ENCODE results near the gene BLOC1S5.

DNA sequence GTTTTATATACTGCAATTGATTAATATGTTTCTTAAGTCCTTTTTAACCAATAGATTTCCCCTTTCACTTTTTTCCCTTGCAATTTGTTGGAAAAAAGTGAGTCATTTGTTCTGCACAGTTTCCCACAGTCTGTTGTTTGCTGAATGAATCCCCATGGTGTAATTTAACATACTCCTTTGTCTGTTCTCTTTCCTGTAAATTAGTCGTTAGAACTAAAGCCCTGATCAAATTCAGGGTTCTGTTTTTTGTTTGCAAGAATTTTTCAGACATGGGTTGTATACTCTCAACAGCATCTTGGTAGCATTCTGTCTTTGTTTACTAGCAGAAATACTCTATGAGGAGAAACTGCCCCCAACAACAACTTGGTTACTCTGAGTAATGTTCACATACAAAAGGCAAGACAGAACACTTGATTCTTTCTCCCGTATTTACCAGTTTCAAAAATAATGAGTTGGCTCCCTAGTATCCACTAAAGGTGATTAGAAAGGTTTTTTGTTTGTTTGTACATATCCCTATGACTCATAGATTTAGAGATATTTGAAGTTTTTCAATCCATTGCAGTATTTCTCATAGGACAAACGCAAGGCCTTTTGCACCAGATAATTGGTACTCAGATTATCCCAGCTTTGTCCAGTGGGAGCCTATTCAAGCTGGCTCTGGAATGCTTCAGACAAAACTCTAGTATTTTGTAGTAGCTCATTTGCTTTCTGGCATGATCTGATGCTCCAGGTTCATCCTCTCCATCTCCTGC is 16.5 kb downstream of the BLOC1S5 start:
- no peak for TF ChIP-seq POLR2AphosphoS5 (IDR thresholded peaks at IDR 0.05; ENCODE audit: low read depth, low read length)
- TF ChIP-seq USF2 (IDR thresholded peaks at IDR 0.05; ENCODE audit: borderline replicate concordance, low read depth, low read length): no peak
- no peak for TF ChIP-seq USF1 (IDR thresholded peaks at IDR 0.05; ENCODE audit: borderline replicate concordance, low read depth)
- TF ChIP-seq FOXM1 (IDR thresholded peaks at IDR 0.05; ENCODE audit: low read depth): no peak
- TF ChIP-seq MXI1 (IDR thresholded peaks at IDR 0.05; ENCODE audit: low read depth, low read length): no peak
- no peak for TF ChIP-seq YY1 (IDR thresholded peaks at IDR 0.05; ENCODE audit: low read depth)
- no peak for TF ChIP-seq TAF1 (IDR thresholded peaks at IDR 0.05; ENCODE audit: borderline replicate concordance, low read depth, low read length)
- TF ChIP-seq CTCF (IDR thresholded peaks at IDR 0.05): no peak

Data from SK-N-SH (cell line).